ENCODE data around the gene BNC2.
A peak's percentile ranks its signal among the peaks of the same experiment; 100 is the strongest.

The BNC2 gene

DNA sequence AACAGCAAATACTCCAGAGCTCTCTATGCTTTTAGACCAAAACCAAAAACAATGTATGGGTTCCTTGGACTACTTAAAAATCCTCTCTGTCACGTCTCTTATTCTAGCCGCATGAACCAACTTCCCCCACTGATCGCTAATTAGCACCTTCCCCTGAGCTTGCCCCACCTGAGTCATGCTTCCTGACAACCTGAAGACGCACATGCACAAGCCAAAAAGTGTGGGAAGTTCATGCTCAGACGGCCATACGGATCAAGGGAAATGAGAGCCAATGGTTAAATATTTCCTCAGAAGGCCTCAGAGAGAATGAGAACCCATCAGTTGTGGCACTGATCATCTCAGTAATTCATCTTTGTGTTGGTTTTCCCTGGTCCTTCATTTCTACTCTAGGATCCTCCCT, 199.7 kb downstream of the BNC2 start:
- Histone ChIP-seq H3K9me3 (ENCODE audit: control insufficient read depth in 2 of 2, low read length in 2 of 2) (no peaks in the 10 kb centered on the region), H3K27ac (ENCODE audit: low read depth in 2 of 2, low read length in 2 of 2) (no peak overlapping the region), H3K36me3 (ENCODE audit: control insufficient read depth in 2 of 2, insufficient read depth in 2 of 2, low read length in 2 of 2) (no peaks in the 10 kb centered on the region), H3K4me1 (ENCODE audit: control insufficient read depth in 2 of 2, insufficient read depth in 2 of 2, low read length in 2 of 2) (no peaks in the 10 kb centered on the region), H3K27me3 (ENCODE audit: control insufficient read depth in 2 of 2, insufficient read depth in 2 of 2, low read length in 2 of 2) (no peaks in the 10 kb centered on the region), H3K9ac (ENCODE audit: low read depth in 1 of 2, low read length in 2 of 2) (no peak overlapping the region), H3K4me3 (ENCODE audit: low read length in 2 of 2) (no peak overlapping the region)

GRCh38 chr9:16668734-16669295, 201.7 kb downstream of the BNC2 start:
- no peaks in the 10 kb centered on the region for H3K4me1 ChIP-seq (ENCODE audit: control insufficient read depth in 2 of 2, insufficient read depth in 2 of 2, low read length in 2 of 2)
- no peak overlapping the region for H3K27ac ChIP-seq (ENCODE audit: low read depth in 2 of 2, low read length in 2 of 2)

GRCh38 chr9:16664211-16664610, 206.3 kb downstream of the BNC2 start:
- Histone ChIP-seq H3K9me3 (ENCODE audit: control insufficient read depth in 2 of 2, low read length in 2 of 2) (no peaks in the 10 kb centered on the region), H3K27me3 (ENCODE audit: control insufficient read depth in 2 of 2, insufficient read depth in 2 of 2, low read length in 2 of 2) (no peaks in the 10 kb centered on the region), H3K4me3 (ENCODE audit: low read length in 2 of 2) (no peak overlapping the region), H3K9ac (ENCODE audit: low read depth in 1 of 2, low read length in 2 of 2) (no peak overlapping the region), H3K4me1 (ENCODE audit: control insufficient read depth in 2 of 2, insufficient read depth in 2 of 2, low read length in 2 of 2) (no peaks in the 10 kb centered on the region), H3K36me3 (ENCODE audit: control insufficient read depth in 2 of 2, insufficient read depth in 2 of 2, low read length in 2 of 2) (no peaks in the 10 kb centered on the region), H3K27ac (ENCODE audit: low read depth in 2 of 2, low read length in 2 of 2) (no peak overlapping the region)

More at GRCh38 chr9:16668734-16669295, 201.7 kb downstream of the BNC2 start:
- no peaks in the 10 kb centered on the region for H3K36me3 ChIP-seq (ENCODE audit: control insufficient read depth in 2 of 2, insufficient read depth in 2 of 2, low read length in 2 of 2)
- H3K27me3 ChIP-seq (ENCODE audit: control insufficient read depth in 2 of 2, insufficient read depth in 2 of 2, low read length in 2 of 2) = no peaks in the 10 kb centered on the region
- H3K4me3 ChIP-seq (ENCODE audit: low read length in 2 of 2) = no peak overlapping the region
- H3K9ac ChIP-seq (ENCODE audit: low read depth in 1 of 2, low read length in 2 of 2) = no peak overlapping the region
- no peaks in the 10 kb centered on the region for H3K9me3 ChIP-seq (ENCODE audit: control insufficient read depth in 2 of 2, low read length in 2 of 2)

- Histone ChIP-seq H3K27me3 (ENCODE audit: control insufficient read depth in 2 of 2, insufficient read depth in 2 of 2, low read length in 2 of 2) (no peaks in the 10 kb centered on the region), H3K9ac (ENCODE audit: low read depth in 1 of 2, low read length in 2 of 2) (no peak overlapping the region), H3K36me3 (ENCODE audit: control insufficient read depth in 2 of 2, insufficient read depth in 2 of 2, low read length in 2 of 2) (no peaks in the 10 kb centered on the region), H3K9me3 (ENCODE audit: control insufficient read depth in 2 of 2, low read length in 2 of 2) (no peaks in the 10 kb centered on the region), H3K4me1 (ENCODE audit: control insufficient read depth in 2 of 2, insufficient read depth in 2 of 2, low read length in 2 of 2) (no peaks in the 10 kb centered on the region), H3K27ac (ENCODE audit: low read depth in 2 of 2, low read length in 2 of 2) (no peak overlapping the region), H3K4me3 (ENCODE audit: low read length in 2 of 2) (no peak overlapping the region)
Measured at GRCh38 chr9:16661816-16662215, 208.7 kb downstream of the BNC2 start.

DNA sequence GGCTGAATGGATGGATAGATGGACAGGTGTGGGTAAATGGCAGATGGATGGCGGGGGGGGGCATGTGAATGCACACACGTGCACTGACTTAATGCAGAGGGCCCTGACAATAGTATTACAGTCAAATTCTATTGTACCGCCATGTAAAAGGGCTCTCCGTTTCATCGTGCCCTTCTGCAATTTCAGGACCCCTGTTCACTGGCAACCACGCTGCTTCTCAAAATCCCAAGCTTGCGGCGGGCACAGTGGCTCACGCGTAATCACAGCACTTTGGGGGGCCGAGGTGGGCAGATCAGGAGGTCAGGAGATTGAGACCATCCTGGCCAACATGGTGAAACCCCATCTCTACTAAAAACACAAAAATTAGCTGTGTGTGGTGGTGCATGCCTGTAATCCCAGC, 211.4 kb downstream of the BNC2 start:
- H3K4me3 ChIP-seq (ENCODE audit: low read length in 2 of 2) = no peak overlapping the region

GRCh38 chr9:16656432-16657169, 213.9 kb downstream of the BNC2 start:
- no peaks in the 10 kb centered on the region for H3K36me3 ChIP-seq (ENCODE audit: control insufficient read depth in 2 of 2, insufficient read depth in 2 of 2, low read length in 2 of 2)
- H3K4me1 ChIP-seq (ENCODE audit: control insufficient read depth in 2 of 2, insufficient read depth in 2 of 2, low read length in 2 of 2) = no peaks in the 10 kb centered on the region
- H3K9me3 ChIP-seq (ENCODE audit: control insufficient read depth in 2 of 2, low read length in 2 of 2) = no peaks in the 10 kb centered on the region
- no peaks in the 10 kb centered on the region for H3K27me3 ChIP-seq (ENCODE audit: control insufficient read depth in 2 of 2, insufficient read depth in 2 of 2, low read length in 2 of 2)
- H3K4me3 ChIP-seq (ENCODE audit: low read length in 2 of 2) = no peak overlapping the region
- H3K27ac ChIP-seq (ENCODE audit: low read depth in 2 of 2, low read length in 2 of 2) = no peak overlapping the region
- no peak overlapping the region for H3K9ac ChIP-seq (ENCODE audit: low read depth in 1 of 2, low read length in 2 of 2)

More for the DNA sequence above, 211.4 kb downstream of the BNC2 start:
- Histone ChIP-seq H3K9ac (ENCODE audit: low read depth in 1 of 2, low read length in 2 of 2) (no peak overlapping the region), H3K36me3 (ENCODE audit: control insufficient read depth in 2 of 2, insufficient read depth in 2 of 2, low read length in 2 of 2) (no peaks in the 10 kb centered on the region), H3K27me3 (ENCODE audit: control insufficient read depth in 2 of 2, insufficient read depth in 2 of 2, low read length in 2 of 2) (no peaks in the 10 kb centered on the region), H3K4me1 (ENCODE audit: control insufficient read depth in 2 of 2, insufficient read depth in 2 of 2, low read length in 2 of 2) (no peaks in the 10 kb centered on the region), H3K9me3 (ENCODE audit: control insufficient read depth in 2 of 2, low read length in 2 of 2) (no peaks in the 10 kb centered on the region), H3K27ac (ENCODE audit: low read depth in 2 of 2, low read length in 2 of 2) (no peak overlapping the region)

GRCh38 chr9:16654596-16655126, 215.8 kb downstream of the BNC2 start:
- Histone ChIP-seq H3K36me3 (ENCODE audit: control insufficient read depth in 2 of 2, insufficient read depth in 2 of 2, low read length in 2 of 2) (no peaks in the 10 kb centered on the region), H3K4me3 (ENCODE audit: low read length in 2 of 2) (no peak overlapping the region), H3K4me1 (ENCODE audit: control insufficient read depth in 2 of 2, insufficient read depth in 2 of 2, low read length in 2 of 2) (no peaks in the 10 kb centered on the region), H3K27me3 (ENCODE audit: control insufficient read depth in 2 of 2, insufficient read depth in 2 of 2, low read length in 2 of 2) (no peaks in the 10 kb centered on the region), H3K9me3 (ENCODE audit: control insufficient read depth in 2 of 2, low read length in 2 of 2) (no peaks in the 10 kb centered on the region), H3K9ac (ENCODE audit: low read depth in 1 of 2, low read length in 2 of 2) (no peak overlapping the region), H3K27ac (ENCODE audit: low read depth in 2 of 2, low read length in 2 of 2) (no peak overlapping the region)

- Histone ChIP-seq H3K4me3 (ENCODE audit: low read length in 2 of 2) (peak overlapping the region; percentile 23 to 26), H3K9ac (ENCODE audit: low read depth in 1 of 2, low read length in 2 of 2) (no peak overlapping the region), H3K4me1 (ENCODE audit: control insufficient read depth in 2 of 2, insufficient read depth in 2 of 2, low read length in 2 of 2) (no peaks in the 10 kb centered on the region), H3K27me3 (ENCODE audit: control insufficient read depth in 2 of 2, insufficient read depth in 2 of 2, low read length in 2 of 2) (no peaks in the 10 kb centered on the region), H3K27ac (ENCODE audit: low read depth in 2 of 2, low read length in 2 of 2) (no peak overlapping the region), H3K36me3 (ENCODE audit: control insufficient read depth in 2 of 2, insufficient read depth in 2 of 2, low read length in 2 of 2) (no peaks in the 10 kb centered on the region), H3K9me3 (ENCODE audit: control insufficient read depth in 2 of 2, low read length in 2 of 2) (no peaks in the 10 kb centered on the region)
Measured at GRCh38 chr9:16653491-16654399, 216.7 kb downstream of the BNC2 start.

- H3K4me3 ChIP-seq (ENCODE audit: low read length in 2 of 2) = no peak overlapping the region
- no peaks in the 10 kb centered on the region for H3K9me3 ChIP-seq (ENCODE audit: control insufficient read depth in 2 of 2, low read length in 2 of 2)
- no peaks in the 10 kb centered on the region for H3K36me3 ChIP-seq (ENCODE audit: control insufficient read depth in 2 of 2, insufficient read depth in 2 of 2, low read length in 2 of 2)
- no peaks in the 10 kb centered on the region for H3K27me3 ChIP-seq (ENCODE audit: control insufficient read depth in 2 of 2, insufficient read depth in 2 of 2, low read length in 2 of 2)
- no peaks in the 10 kb centered on the region for H3K4me1 ChIP-seq (ENCODE audit: control insufficient read depth in 2 of 2, insufficient read depth in 2 of 2, low read length in 2 of 2)
- no peak overlapping the region for H3K9ac ChIP-seq (ENCODE audit: low read depth in 1 of 2, low read length in 2 of 2)
- H3K27ac ChIP-seq (ENCODE audit: low read depth in 2 of 2, low read length in 2 of 2) = no peak overlapping the region
Measured at GRCh38 chr9:16652582-16652981, 217.9 kb downstream of the BNC2 start.

- no peak overlapping the region for H3K27ac ChIP-seq (ENCODE audit: low read depth in 2 of 2, low read length in 2 of 2)
- no peaks in the 10 kb centered on the region for H3K27me3 ChIP-seq (ENCODE audit: control insufficient read depth in 2 of 2, insufficient read depth in 2 of 2, low read length in 2 of 2)
- no peak overlapping the region for H3K4me3 ChIP-seq (ENCODE audit: low read length in 2 of 2)
- H3K9me3 ChIP-seq (ENCODE audit: control insufficient read depth in 2 of 2, low read length in 2 of 2) = no peaks in the 10 kb centered on the region
- H3K9ac ChIP-seq (ENCODE audit: low read depth in 1 of 2, low read length in 2 of 2) = no peak overlapping the region
- no peaks in the 10 kb centered on the region for H3K36me3 ChIP-seq (ENCODE audit: control insufficient read depth in 2 of 2, insufficient read depth in 2 of 2, low read length in 2 of 2)
- no peaks in the 10 kb centered on the region for H3K4me1 ChIP-seq (ENCODE audit: control insufficient read depth in 2 of 2, insufficient read depth in 2 of 2, low read length in 2 of 2)
Measured at GRCh38 chr9:16651446-16651964, 219.0 kb downstream of the BNC2 start.

Data from mucosa of rectum (tissue), 2 donors.